ENCODE measurements around the gene RARB.

The RARB gene

DNA sequence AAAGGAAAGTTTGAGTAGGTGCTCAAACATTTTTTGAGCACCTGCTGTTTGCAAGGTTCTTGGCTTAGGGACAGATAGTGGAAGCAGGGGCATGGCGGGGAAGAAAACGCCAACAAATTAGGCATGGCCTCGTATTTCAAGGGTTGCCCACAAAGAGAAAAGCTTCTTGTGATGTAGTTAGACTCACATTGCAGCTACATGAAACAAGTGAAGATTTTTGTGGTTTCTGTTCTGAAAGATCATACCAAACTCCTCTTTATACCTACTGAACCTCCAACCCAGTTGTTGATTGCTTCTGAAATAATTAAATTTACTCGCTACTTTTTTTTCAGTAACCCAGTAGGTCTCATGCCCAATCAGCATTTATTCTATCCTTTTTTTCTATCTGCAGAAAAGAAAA, 23.5 kb upstream of the RARB start:
- no peak for DNase-seq (ENCODE audit: low read depth)
- TF ChIP-seq, protein P1, sequence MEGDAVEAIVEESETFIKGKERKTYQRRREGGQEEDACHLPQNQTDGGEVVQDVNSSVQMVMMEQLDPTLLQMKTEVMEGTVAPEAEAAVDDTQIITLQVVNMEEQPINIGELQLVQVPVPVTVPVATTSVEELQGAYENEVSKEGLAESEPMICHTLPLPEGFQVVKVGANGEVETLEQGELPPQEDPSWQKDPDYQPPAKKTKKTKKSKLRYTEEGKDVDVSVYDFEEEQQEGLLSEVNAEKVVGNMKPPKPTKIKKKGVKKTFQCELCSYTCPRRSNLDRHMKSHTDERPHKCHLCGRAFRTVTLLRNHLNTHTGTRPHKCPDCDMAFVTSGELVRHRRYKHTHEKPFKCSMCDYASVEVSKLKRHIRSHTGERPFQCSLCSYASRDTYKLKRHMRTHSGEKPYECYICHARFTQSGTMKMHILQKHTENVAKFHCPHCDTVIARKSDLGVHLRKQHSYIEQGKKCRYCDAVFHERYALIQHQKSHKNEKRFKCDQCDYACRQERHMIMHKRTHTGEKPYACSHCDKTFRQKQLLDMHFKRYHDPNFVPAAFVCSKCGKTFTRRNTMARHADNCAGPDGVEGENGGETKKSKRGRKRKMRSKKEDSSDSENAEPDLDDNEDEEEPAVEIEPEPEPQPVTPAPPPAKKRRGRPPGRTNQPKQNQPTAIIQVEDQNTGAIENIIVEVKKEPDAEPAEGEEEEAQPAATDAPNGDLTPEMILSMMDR (IDR thresholded peaks at IDR 0.05; ENCODE audit: low read depth, low read length, missing control alignments) = no peak
- H3K4me3 ChIP-seq (ENCODE audit: low read depth, low read length) = no peak overlapping the region

DNA sequence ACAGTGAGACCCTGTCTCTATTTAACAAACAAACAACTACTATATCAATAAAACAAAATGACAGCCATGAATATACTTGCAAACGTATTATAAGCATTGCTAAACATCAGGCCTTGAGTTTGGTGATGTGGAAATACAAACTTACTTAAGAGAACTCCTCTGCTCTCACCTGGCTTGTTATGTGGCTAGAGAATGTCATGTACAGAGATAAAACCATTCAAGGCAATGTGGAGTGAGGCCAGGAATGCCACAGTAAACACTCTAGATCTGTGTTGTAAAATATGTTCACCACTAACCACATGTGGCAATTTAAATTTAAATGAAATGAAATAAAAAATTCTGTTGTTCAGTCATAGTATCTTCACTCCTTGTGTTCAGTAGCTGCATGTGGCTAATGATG, 22.7 kb upstream of the RARB start:
- H3K4me3 ChIP-seq (ENCODE audit: low read depth, low read length) = no peak overlapping the region
- TF ChIP-seq, protein P1 (IDR thresholded peaks at IDR 0.05; ENCODE audit: low read depth, low read length, missing control alignments) = no peak
- DNase-seq (ENCODE audit: low read depth) = no peak

DNA sequence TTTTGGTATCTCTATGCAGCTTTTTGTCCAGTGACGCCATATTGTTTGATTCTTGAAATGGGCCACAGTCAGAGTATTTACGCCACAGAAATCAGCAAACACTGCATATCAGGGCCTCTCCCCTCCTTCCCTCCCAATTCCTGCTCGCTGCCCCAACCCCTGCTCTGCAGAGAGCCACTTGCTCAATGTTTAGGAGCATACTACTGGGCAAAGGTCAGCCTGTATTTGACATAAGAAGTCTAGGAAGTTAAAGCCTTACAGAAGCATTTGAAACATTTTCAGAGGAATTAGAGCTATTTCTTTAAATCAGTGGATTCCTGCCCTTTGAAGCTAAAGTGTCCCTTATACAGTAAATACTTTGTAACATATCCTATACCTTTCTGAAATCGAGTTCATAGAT, 17.4 kb upstream of the RARB start:
- DNase-seq (ENCODE audit: low read depth) = no peak

DNA sequence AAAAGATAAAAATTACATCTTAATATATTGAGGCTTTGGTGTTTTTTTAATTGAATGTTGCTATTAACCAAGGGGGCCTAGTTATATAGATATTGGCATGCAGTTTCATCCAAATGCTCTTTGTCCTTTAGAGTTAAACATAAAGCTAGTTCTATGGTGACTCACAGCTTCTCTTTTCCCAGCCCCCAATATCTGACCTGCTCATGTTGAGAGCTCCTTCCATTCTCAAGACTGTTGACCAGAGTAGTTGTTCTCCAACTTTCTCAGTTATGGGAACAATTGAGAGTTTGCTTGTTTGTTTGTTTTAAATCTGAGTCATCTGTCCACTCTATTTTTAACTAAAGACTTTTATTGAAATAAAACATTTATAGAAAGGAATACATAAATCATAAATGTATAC, 15.8 kb upstream of the RARB start:
- no peak overlapping the region for H3K4me3 ChIP-seq (ENCODE audit: low read depth, low read length)
- DNase-seq (ENCODE audit: low read depth) = no peak
- TF ChIP-seq, protein P1 (IDR thresholded peaks at IDR 0.05; ENCODE audit: low read depth, low read length, missing control alignments) = no peak

More for the DNA sequence above, 17.4 kb upstream of the RARB start:
- TF ChIP-seq, protein P1 (IDR thresholded peaks at IDR 0.05; ENCODE audit: low read depth, low read length, missing control alignments) = no peak
- no peak overlapping the region for H3K4me3 ChIP-seq (ENCODE audit: low read depth, low read length)

DNA sequence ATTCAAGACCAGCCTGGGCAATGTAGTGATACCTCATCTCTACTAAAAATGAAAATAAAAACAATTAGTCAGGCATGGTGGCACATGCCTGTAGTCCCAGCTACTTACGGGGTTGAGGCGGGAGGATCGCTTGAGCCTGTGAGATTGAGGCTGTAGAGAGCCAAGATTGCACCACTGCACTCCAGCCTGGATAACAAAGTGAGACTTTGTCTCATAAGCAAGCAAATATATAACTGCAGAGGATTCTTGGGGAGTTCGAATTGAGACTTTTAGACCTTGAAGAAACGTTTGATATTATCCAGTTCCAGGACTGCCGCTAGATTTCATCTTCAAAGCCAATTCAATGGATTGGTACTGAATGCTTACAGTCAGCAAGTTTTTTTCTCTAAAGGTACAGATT, 11.9 kb upstream of the RARB start:
- H3K4me3 ChIP-seq (ENCODE audit: low read depth, low read length) = no peak overlapping the region
- DNase-seq (ENCODE audit: low read depth) = no peak
- TF ChIP-seq, protein P1 (IDR thresholded peaks at IDR 0.05; ENCODE audit: low read depth, low read length, missing control alignments) = no peak

DNA sequence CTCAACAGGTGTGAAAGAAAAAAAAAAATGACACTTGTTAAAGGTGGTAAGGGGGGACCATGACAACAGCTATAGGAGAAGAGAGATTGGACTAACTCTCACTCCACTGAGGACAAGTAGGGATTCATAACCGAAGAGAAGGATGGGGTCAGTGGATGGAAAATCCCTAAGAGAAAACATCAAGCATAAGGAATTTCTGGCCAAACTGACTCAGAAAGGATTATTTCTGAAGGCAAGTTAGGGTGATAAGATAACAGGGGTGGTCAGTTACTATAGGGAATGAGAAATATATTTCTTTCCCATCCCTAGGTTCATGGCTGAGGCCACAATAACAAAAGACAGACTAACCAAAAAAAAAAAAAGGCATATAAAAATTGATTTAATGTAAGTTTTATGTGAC, 9.5 kb upstream of the RARB start:
- no peak for DNase-seq (ENCODE audit: low read depth)
- TF ChIP-seq, protein P1 (IDR thresholded peaks at IDR 0.05; ENCODE audit: low read depth, low read length, missing control alignments) = no peak
- no peak overlapping the region for H3K4me3 ChIP-seq (ENCODE audit: low read depth, low read length)

DNA sequence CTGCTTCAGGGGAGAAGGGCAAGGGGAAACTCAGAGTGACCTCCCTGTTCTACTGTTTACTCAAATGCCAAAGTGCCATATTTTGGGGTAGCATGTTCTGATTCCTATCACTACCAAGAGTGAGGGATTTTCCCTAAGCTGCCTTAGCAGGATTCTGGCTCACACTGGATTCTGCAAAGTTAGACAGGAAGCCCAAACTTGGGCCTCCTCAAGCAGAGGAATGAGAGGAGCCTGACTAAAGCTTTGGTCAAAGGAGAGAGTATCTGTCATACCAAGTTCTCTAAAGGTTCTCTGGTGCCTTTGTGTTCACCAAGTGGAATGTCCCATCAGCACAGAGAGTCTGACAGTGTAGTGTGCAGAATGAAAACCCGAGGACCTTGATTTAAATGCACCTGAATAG, 8.8 kb upstream of the RARB start:
- no peak overlapping the region for H3K4me3 ChIP-seq (ENCODE audit: low read depth, low read length)
- DNase-seq (ENCODE audit: low read depth) = no peak
- TF ChIP-seq, protein P1 (IDR thresholded peaks at IDR 0.05; ENCODE audit: low read depth, low read length, missing control alignments) = no peak

All from GM12864 (cell line).